ENCODE data around the gene RFC2. TPM values are rescaled to one million over a fixed set of nuclear protein-coding genes. Genes with fewer than 3 reads are reported as not detected.

The RFC2 gene
- total and polyA plus RNA-seq, 2 of the 8 experiments (the other 6 are each of a cell fraction or from before 2014, with no cell fraction given), result 52.9 to 85.4 TPM

DNA sequence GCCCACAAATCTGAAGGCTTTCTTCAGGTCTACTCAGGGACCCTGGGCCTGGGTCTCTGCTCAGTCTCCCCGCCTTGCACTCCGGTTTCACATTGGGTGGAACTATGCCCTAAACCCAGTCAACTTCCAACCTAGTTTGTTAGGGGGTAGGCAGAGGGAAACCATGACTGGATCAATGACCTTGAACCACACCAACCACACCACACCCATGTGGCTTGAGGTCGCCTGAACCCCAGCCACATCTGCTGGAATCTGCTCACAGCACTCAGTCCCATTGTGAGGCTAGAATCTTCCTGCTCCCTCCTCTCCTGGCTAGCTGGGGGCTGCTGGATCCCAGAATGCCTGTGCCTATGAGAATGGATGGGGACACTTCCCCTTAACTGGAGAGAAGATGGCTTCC, 17.9 kb downstream of the RFC2 start (continued):
- TF ChIP-seq BACH1 (IDR thresholded peaks at IDR 0.05; ENCODE audit: low read length) (no peak), CHD2 (IDR thresholded peaks at IDR 0.05; ENCODE audit: low read length) (no peak), KDM5A (IDR thresholded peaks at IDR 0.05; ENCODE audit: low read length) (no peak), CREB1 (IDR thresholded peaks at IDR 0.05) (no peak), PHF8 (conservative IDR thresholded peaks at IDR 0.05; ENCODE audit: low read depth, low read length) (no peak), SP1 (IDR thresholded peaks at IDR 0.05; ENCODE audit: low read depth, low read length) (no peak), SIX5 (IDR thresholded peaks at IDR 0.05; ENCODE audit: low read depth, low read length) (no peak), CTBP2 (IDR thresholded peaks at IDR 0.05; ENCODE audit: borderline replicate concordance, insufficient read depth, insufficient read length, low read length) (no peak), TAF1 (IDR thresholded peaks at IDR 0.05; ENCODE audit: low read depth, low read length) (no peak)
- TF ChIP-seq, protein P1, sequence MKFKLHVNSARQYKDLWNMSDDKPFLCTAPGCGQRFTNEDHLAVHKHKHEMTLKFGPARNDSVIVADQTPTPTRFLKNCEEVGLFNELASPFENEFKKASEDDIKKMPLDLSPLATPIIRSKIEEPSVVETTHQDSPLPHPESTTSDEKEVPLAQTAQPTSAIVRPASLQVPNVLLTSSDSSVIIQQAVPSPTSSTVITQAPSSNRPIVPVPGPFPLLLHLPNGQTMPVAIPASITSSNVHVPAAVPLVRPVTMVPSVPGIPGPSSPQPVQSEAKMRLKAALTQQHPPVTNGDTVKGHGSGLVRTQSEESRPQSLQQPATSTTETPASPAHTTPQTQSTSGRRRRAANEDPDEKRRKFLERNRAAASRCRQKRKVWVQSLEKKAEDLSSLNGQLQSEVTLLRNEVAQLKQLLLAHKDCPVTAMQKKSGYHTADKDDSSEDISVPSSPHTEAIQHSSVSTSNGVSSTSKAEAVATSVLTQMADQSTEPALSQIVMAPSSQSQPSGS (IDR thresholded peaks at IDR 0.05; ENCODE audit: low read length), result no peak

All from H1 (cell line).